ENCODE data around the gene CCDC178. TPM values are rescaled to one million over a fixed set of nuclear protein-coding genes. Genes with fewer than 3 reads are reported as not detected.

CCDC178 gene
- total and polyA plus RNA-seq, 2 donors (not counting 3 experiments of a cell fraction or from before 2014, with no cell fraction given), result 0.80 to 1.6 TPM

DNA sequence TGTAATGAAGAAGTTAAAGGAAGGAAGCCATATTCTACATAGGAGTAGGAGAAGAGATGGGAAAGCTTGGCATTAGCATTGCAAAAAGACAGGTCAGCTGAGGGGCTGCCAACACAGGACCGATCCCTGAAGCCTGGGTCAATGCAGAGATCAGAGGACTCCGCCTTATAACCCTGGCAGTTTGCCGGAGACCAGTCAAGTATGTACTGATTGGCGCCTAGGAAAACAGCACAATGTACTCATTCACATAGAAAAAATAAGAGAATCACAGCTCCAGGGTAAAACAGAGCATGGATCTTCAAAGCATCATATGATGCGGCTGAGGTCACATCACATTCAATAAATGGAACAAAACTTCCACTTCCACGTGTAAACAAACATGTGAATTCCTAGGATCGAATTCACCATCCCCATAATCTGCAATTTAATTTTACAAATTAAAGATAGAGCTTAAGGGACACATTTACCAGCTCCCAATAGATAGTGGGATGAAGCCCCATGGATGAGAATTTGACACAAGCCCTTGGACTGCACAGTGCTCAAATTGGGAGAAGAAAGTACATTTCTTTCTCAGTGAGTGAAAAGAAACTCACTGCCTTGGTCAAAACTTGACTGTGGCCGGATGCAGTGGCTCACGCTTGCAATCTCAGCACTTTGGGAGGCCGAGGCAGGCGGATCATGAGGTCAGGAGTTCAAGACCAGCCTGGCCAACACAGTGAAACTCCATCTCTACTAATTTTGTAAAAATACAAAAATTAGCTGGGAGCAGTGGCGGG is 532.7 kb downstream of the CCDC178 start:
- no peak for FAIRE-seq
- Histone ChIP-seq H3K4me3 (replicated peaks in 1 of 3; ENCODE audit: insufficient read depth in 1 of 3, low read depth in 1 of 3, low read length in 3 of 3) (no peak overlapping the region), H3K9me1 (replicated peaks; ENCODE audit: control insufficient read depth, extremely low read depth, insufficient read depth, low read length) (no peaks in the 10 kb centered on the region), H3K36me3 (ENCODE audit: control insufficient read depth in 2 of 2, extremely low read depth in 1 of 2, insufficient read depth in 2 of 2, low read length in 2 of 2) (no peaks in the 10 kb centered on the region), H3K9ac (replicated peaks; ENCODE audit: extremely low read depth, insufficient read depth, low read length) (no peak overlapping the region), H3K27ac (ENCODE audit: insufficient read depth, low read depth, low read length) (no peak overlapping the region), H3K27me3 (ENCODE audit: control insufficient read depth in 2 of 2, insufficient read depth in 2 of 2, low read length in 2 of 2) (peaks cover 2 to 3% of the 10 kb centered on the region in 2 experiments), H2AFZ (ENCODE audit: low read depth, low read length) (no peak overlapping the region), H3K4me2 (ENCODE audit: insufficient read depth, low read length) (no peak overlapping the region), H4K20me1 (replicated peaks; ENCODE audit: control insufficient read depth, extremely low read depth, insufficient read depth, low read length) (no peaks in the 10 kb centered on the region), H3K79me2 (ENCODE audit: control insufficient read depth, insufficient read depth, low read length) (no peaks in the 10 kb centered on the region), H3K4me1 (ENCODE audit: control insufficient read depth, extremely low read depth, insufficient read depth, low read length) (no peaks in the 10 kb centered on the region), H3K9me3 (replicated peaks; ENCODE audit: control insufficient read depth, insufficient read depth, low read length) (no peaks in the 10 kb centered on the region)
- intact Hi-C loops (cut with micrococcal nuclease), result no loop called here
- ChIA-PET POLR2A (interaction anchor here (0.7 kb wide), 1 partner anchor 1332 kb away, joined by 3 read pairs; no protein-coding TSS in a partner anchor), CTCF (no interaction called here)
- BruUV-seq (replicated peaks), result no TSS peak
- TF ChIP-seq POLR2AphosphoS5 (IDR thresholded peaks at IDR 0.05; ENCODE audit: insufficient read depth, low read depth, low read length) (no peak), EZH2 (IDR thresholded peaks at IDR 0.05; ENCODE audit: borderline replicate concordance, low read depth, low read length, severe bottlenecking) (no peak), POLR2A (IDR thresholded peaks at IDR 0.05; ENCODE audit: low read depth, low read length) (no peak), FOS (IDR thresholded peaks at IDR 0.05; ENCODE audit: borderline replicate concordance, insufficient read depth, low read length) (no peak), MYC (IDR thresholded peaks at IDR 0.05; ENCODE audit: low read depth, low read length) (no peak), GATA2 (IDR thresholded peaks at IDR 0.05; ENCODE audit: insufficient read depth, insufficient read length, low read depth, low read length) (no peak), JUN (IDR thresholded peaks at IDR 0.05; ENCODE audit: borderline replicate concordance, insufficient read depth, insufficient read length, low read depth) (no peak)
- TF ChIP-seq, protein P1, sequence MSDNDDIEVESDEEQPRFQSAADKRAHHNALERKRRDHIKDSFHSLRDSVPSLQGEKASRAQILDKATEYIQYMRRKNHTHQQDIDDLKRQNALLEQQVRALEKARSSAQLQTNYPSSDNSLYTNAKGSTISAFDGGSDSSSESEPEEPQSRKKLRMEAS (IDR thresholded peaks at IDR 0.05; ENCODE audit: insufficient read depth, insufficient read length), result no peak
- TF ChIP-seq, protein P2, sequence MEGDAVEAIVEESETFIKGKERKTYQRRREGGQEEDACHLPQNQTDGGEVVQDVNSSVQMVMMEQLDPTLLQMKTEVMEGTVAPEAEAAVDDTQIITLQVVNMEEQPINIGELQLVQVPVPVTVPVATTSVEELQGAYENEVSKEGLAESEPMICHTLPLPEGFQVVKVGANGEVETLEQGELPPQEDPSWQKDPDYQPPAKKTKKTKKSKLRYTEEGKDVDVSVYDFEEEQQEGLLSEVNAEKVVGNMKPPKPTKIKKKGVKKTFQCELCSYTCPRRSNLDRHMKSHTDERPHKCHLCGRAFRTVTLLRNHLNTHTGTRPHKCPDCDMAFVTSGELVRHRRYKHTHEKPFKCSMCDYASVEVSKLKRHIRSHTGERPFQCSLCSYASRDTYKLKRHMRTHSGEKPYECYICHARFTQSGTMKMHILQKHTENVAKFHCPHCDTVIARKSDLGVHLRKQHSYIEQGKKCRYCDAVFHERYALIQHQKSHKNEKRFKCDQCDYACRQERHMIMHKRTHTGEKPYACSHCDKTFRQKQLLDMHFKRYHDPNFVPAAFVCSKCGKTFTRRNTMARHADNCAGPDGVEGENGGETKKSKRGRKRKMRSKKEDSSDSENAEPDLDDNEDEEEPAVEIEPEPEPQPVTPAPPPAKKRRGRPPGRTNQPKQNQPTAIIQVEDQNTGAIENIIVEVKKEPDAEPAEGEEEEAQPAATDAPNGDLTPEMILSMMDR (IDR thresholded peaks at IDR 0.05; ENCODE audit: extremely low read depth in 1 of 2, insufficient read depth in 1 of 2, low read depth in 1 of 2, low read length in 2 of 2), result no peak
- dilution Hi-C loops (cut with MboI; ENCODE audit: extremely low pct_ligation_motif_present, low sequenced_read_pairs), result no loop called here
- DNase-seq (ENCODE audit: low read depth, low spot score), result no peak
